CD4-positive, alpha-beta T cell (primary cell): ENCODE measurements around the gene OR2L8. TPM values are rescaled to one million over a fixed set of nuclear protein-coding genes. Genes with fewer than 3 reads are reported as not detected.

Experiments
- ATAC-seq: fragments of 200-7000 bp; cut with Tn5 transposase; one replicate; pipeline ENCODE4 v1.10.0; 2022; ENCODE audit warnings: mild to moderate bottlenecking; ENCODE audit not compliant: poor library complexity
- CTCF ChIA-PET: fragments of 350-600 bp; sonication (Branson Sonifier 250); formaldehyde crosslinking; loops from one replicate; lab custom pipeline; 2021; ENCODE audit warnings: antibody characterized with exemption, inconsistent platforms; lab: Charles Lee
- POLR2A ChIA-PET: fragments of 350-600 bp; sonication (Branson Sonifier 250); formaldehyde crosslinking; loops from one replicate; lab custom pipeline; 2021; ENCODE audit warnings: antibody characterized with exemption, inconsistent platforms; lab: Charles Lee
- DNase-seq, 14 experiments: peaks; one replicate each; pipeline ENCODE4 v3.0.0-alpha.2; 2013 to 2020; ENCODE audit warnings: mixed read lengths in 2 of 14
- H3K27ac ChIP-seq, 2 donors: one replicate each; pipeline versions ENCODE4 v1.5.1 to v1.7.0; 2013; ENCODE audit warnings: low read length in 2 of 2, low read depth in 1 of 2, mild to moderate bottlenecking in 1 of 2
- H3K27me3 ChIP-seq, 2 experiments: 1 replicate in 1 of 2; 2 replicates in 1 of 2; pipeline versions ENCODE4 v1.6.1 to v1.7.0; 2013; ENCODE audit warnings: low read length in 2 of 2, control low read depth in 1 of 2, mild to moderate bottlenecking in 1 of 2, moderate library complexity in 1 of 2; ENCODE audit not compliant: insufficient read depth in 2 of 2, control insufficient read depth in 1 of 2
- H3K36me3 ChIP-seq: one replicate; pipeline ENCODE4 v1.6.1; 2013; ENCODE audit warnings: low read length, control low read depth; ENCODE audit not compliant: insufficient read depth
- H3K4me1 ChIP-seq: one replicate; pipeline ENCODE4 v1.6.1; 2013; ENCODE audit warnings: low read length, control low read depth; ENCODE audit not compliant: insufficient read depth
- H3K4me3 ChIP-seq: one replicate; pipeline ENCODE4 v1.5.1; 2013; ENCODE audit warnings: mild to moderate bottlenecking, low read length, moderate library complexity
- H3K9me3 ChIP-seq, 2 experiments: 1 replicate in 1 of 2; 2 replicates in 1 of 2; pipeline versions ENCODE4 v1.6.1 to v1.7.0; 2013; ENCODE audit warnings: low read length in 2 of 2, mild to moderate bottlenecking in 2 of 2, control low read depth in 1 of 2, moderate library complexity in 1 of 2; ENCODE audit not compliant: control insufficient read depth in 1 of 2, insufficient read depth in 1 of 2
- H3K27ac Mint-ChIP-seq: one replicate; pipeline ENCODE4 v1.8.0; 2020; ENCODE audit warnings: mixed read lengths
- H3K27me3 Mint-ChIP-seq: one replicate; pipeline ENCODE4 v1.8.0; 2021; ENCODE audit warnings: mixed read lengths
- H3K36me3 Mint-ChIP-seq: one replicate; pipeline ENCODE4 v1.8.0; 2021; ENCODE audit warnings: low read depth, mixed read lengths
- H3K4me1 Mint-ChIP-seq: one replicate; pipeline ENCODE4 v1.8.0; 2021; ENCODE audit warnings: low read depth, mixed read lengths
- H3K4me3 Mint-ChIP-seq: one replicate; pipeline ENCODE4 v1.8.0; 2020; ENCODE audit warnings: mild to moderate bottlenecking, mixed read lengths
- H3K9me3 Mint-ChIP-seq: one replicate; pipeline ENCODE4 v1.8.0; 2020; ENCODE audit warnings: mixed read lengths
- CTCF ChIP-seq: fragments of 200-600 bp; IDR thresholded peaks from one replicate; pipeline ENCODE4 v1.8.0; 2022; ENCODE audit warnings: antibody characterized with exemption, mild to moderate bottlenecking
- intact Hi-C, 2 experiments: fragments of 100-400 bp; cut with DNase I in 1 of 2; cut with micrococcal nuclease in 1 of 2; formaldehyde crosslinking; loops; one replicate each; pipeline versions ENCODE4 v1.15.1 to v1.9.0; 2023 to 2025; cut with DNase I, micrococcal nuclease
- total RNA-seq, 174 experiments: library from RNA in 2 of 174; stranded (reverse) in 2 of 174; gene quantifications; one replicate each; pipeline ENCODE4 v1.2.3 and lab custom pipeline; 2021 to 2026

The OR2L8 gene
- total RNA-seq, 2 experiments from 2014 or later: 0.55 to 0.78 TPM

DNA sequence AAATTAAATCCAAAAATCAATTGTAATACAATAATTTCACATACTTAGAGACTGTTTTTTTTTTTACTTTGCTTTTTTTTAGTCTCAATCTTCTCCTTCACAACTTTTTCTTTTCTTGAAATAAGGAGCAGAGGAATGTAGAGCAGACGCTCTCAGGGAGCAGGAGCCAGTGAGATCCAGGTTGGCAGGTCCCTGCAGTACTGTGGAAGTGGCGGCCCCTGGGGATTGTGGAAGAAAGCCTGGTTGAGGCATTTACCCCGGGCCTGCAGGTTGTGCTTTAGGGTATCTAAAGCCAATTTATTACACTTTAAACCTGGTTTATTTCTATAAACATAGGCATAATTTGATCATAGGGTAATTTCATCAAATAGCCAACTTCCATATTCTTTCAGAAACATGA lies 24.7 kb upstream of the OR2L8 start:
- Histone ChIP-seq H3K4me3 (no peak overlapping the region), H3K9me3 (peaks cover 0 to 3% of the 10 kb centered on the region in 2 experiments), H3K4me1 (no peaks in the 10 kb centered on the region), H3K36me3 (no peaks in the 10 kb centered on the region), H3K27ac (no peak overlapping the region), H3K27me3 (no peaks in the 10 kb centered on the region)
- H3K36me3 Mint-ChIP-seq: no peaks in the 10 kb centered on the region
- no peak overlapping the region for H3K4me3 Mint-ChIP-seq
- CTCF ChIA-PET: no interaction called here
- POLR2A ChIA-PET: no interaction called here
- ATAC-seq (no peak), DNase-seq (no peak)
- no peaks in the 10 kb centered on the region for H3K4me1 Mint-ChIP-seq
- no peak for TF ChIP-seq CTCF
- H3K27me3 Mint-ChIP-seq: no peaks in the 10 kb centered on the region
- no peaks in the 10 kb centered on the region for H3K9me3 Mint-ChIP-seq
- H3K27ac Mint-ChIP-seq: no peak overlapping the region
- intact Hi-C loops: no loop called here

GRCh38 chr1:247924868-247925267 lies 23.8 kb upstream of the OR2L8 start, which contains the start of gene OR2AJ1:
Gene OR2AJ1 (plus strand): TSS chr1:247924889. CDS start chr1:247933769, 8,880 bp downstream.
- Histone ChIP-seq H3K4me3 (no peak within 1 kb of the TSS), H3K4me1 (no peaks in the 10 kb centered on the region), H3K36me3 (no peaks in the 10 kb centered on the region), H3K27ac (no peak within 1 kb of the TSS), H3K9me3 (peaks cover 0 to 3% of the 10 kb centered on the region in 2 experiments), H3K27me3 (no peaks in the 10 kb centered on the region)
- ATAC-seq: no peak
- TF ChIP-seq CTCF: no peak
- no peaks in the 10 kb centered on the region for H3K36me3 Mint-ChIP-seq
- H3K4me3 Mint-ChIP-seq: no peak within 1 kb of the TSS
- intact Hi-C loops: no loop called here
- no peaks in the 10 kb centered on the region for H3K27me3 Mint-ChIP-seq
- DNase-seq: no peak
- ChIA-PET CTCF (no interaction called here), POLR2A (no interaction called here)
- no peaks in the 10 kb centered on the region for H3K9me3 Mint-ChIP-seq
- no peaks in the 10 kb centered on the region for H3K4me1 Mint-ChIP-seq
- no peak within 1 kb of the TSS for H3K27ac Mint-ChIP-seq

GRCh38 chr1:247933989-247934388 lies 14.7 kb upstream of the OR2L8 start:
- no peaks in the 10 kb centered on the region for H3K36me3 ChIP-seq
- H3K4me3 ChIP-seq: no peak overlapping the region
- no peaks in the 10 kb centered on the region for H3K27me3 ChIP-seq
- H3K27me3 Mint-ChIP-seq: no peaks in the 10 kb centered on the region
- ATAC-seq: no peak
- peaks cover 8% of the 10 kb centered on the region for H3K4me1 ChIP-seq
- H3K4me1 Mint-ChIP-seq: peaks cover 6% of the 10 kb centered on the region
- peaks cover 0 to 22% of the 10 kb centered on the region in 2 experiments for H3K9me3 ChIP-seq
- no peaks in the 10 kb centered on the region for H3K36me3 Mint-ChIP-seq
- intact Hi-C loops: no loop called here
- TF ChIP-seq CTCF: no peak
- H3K27ac Mint-ChIP-seq: no peak overlapping the region
- peaks cover 3% of the 10 kb centered on the region for H3K9me3 Mint-ChIP-seq
- POLR2A ChIA-PET: no interaction called here
- H3K4me3 Mint-ChIP-seq: no peak overlapping the region
- no peak overlapping the region for H3K27ac ChIP-seq
- CTCF ChIA-PET: no interaction called here
- no peak for DNase-seq
